Measurements from ENCODE around the gene PHOSPHO2. TPM values are rescaled to one million over a fixed set of nuclear protein-coding genes. Genes with fewer than 3 reads are reported as not detected.

The PHOSPHO2 gene
- total and polyA plus RNA-seq, 2 experiments from 2014 or later: 8.3 to 8.7 TPM

DNA sequence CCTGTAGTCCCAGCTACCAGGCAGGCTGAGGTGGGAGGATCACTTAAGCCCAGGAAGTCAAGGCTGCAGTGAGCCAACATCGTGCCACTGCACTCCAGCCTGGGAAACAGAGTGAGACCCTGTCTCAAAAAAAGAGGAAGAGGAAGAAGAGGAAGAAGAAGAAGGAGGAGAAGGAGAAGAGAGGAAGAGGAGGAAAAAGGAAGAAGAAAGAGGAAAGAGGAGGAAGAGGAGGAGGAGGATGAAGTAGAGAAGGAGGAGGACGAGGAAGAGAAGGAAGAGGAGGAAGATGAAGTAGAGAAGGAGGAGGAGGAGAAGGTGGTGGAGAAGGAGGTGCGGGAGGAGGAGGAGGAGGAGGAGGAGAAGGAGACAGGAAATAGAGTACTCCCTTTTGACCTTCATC lies 38.1 kb upstream of the PHOSPHO2 start:
- Histone ChIP-seq H3F3A (replicated peaks; ENCODE audit: low read depth) (no peaks in the 10 kb centered on the region), H3K27me3 (ENCODE audit: insufficient read depth) (no peaks in the 10 kb centered on the region), H3K36me3 (ENCODE audit: insufficient read depth) (no peaks in the 10 kb centered on the region), H3K79me2 (replicated peaks; ENCODE audit: insufficient read depth) (no peaks in the 10 kb centered on the region), H2AFZ (no peak overlapping the region), H3K4me3 (no peak overlapping the region), H3K9me2 (ENCODE audit: insufficient read depth) (no peaks in the 10 kb centered on the region), H3K4me1 (ENCODE audit: insufficient read depth) (no peaks in the 10 kb centered on the region), H4K20me1 (replicated peaks; ENCODE audit: insufficient read depth) (no peaks in the 10 kb centered on the region), H3K4me2 (no peak overlapping the region), H3K27ac (ENCODE audit: low read depth) (no peak overlapping the region)
- Mint-ChIP-seq H3K36me3 (ENCODE audit: low read depth) (no peaks in the 10 kb centered on the region), H3K27me3 (ENCODE audit: insufficient read depth, low read depth, poor library complexity) (no peaks in the 10 kb centered on the region), H3K9me3 (no peaks in the 10 kb centered on the region), H3K4me3 (no peak overlapping the region), H3K27ac (no peak overlapping the region), H3K4me1 (no peaks in the 10 kb centered on the region)
- DNase-seq (ENCODE audit: low spot score) (no peak), ATAC-seq (no peak)
- TF ChIP-seq, protein P1, sequence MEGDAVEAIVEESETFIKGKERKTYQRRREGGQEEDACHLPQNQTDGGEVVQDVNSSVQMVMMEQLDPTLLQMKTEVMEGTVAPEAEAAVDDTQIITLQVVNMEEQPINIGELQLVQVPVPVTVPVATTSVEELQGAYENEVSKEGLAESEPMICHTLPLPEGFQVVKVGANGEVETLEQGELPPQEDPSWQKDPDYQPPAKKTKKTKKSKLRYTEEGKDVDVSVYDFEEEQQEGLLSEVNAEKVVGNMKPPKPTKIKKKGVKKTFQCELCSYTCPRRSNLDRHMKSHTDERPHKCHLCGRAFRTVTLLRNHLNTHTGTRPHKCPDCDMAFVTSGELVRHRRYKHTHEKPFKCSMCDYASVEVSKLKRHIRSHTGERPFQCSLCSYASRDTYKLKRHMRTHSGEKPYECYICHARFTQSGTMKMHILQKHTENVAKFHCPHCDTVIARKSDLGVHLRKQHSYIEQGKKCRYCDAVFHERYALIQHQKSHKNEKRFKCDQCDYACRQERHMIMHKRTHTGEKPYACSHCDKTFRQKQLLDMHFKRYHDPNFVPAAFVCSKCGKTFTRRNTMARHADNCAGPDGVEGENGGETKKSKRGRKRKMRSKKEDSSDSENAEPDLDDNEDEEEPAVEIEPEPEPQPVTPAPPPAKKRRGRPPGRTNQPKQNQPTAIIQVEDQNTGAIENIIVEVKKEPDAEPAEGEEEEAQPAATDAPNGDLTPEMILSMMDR (conservative IDR thresholded peaks at IDR 0.05; ENCODE audit: low read depth in 2 of 2): no peak
- no peak for TF ChIP-seq ZNF114 (CRISPR knock-in tag; IDR thresholded peaks at IDR 0.05)
- no peak for TF ChIP-seq POLR2AphosphoS5 (IDR thresholded peaks at IDR 0.05; ENCODE audit: low read depth)
- no peak for TF ChIP-seq NANOG (IDR thresholded peaks at IDR 0.05; ENCODE audit: borderline replicate concordance)
- no peak for TF ChIP-seq ZNF331 (CRISPR knock-in tag; IDR thresholded peaks at IDR 0.05; ENCODE audit: low read depth)
- TF ChIP-seq STAT1 (IDR thresholded peaks at IDR 0.05; ENCODE audit: unreplicated experiment): no peak
- TF ChIP-seq, protein P2, sequence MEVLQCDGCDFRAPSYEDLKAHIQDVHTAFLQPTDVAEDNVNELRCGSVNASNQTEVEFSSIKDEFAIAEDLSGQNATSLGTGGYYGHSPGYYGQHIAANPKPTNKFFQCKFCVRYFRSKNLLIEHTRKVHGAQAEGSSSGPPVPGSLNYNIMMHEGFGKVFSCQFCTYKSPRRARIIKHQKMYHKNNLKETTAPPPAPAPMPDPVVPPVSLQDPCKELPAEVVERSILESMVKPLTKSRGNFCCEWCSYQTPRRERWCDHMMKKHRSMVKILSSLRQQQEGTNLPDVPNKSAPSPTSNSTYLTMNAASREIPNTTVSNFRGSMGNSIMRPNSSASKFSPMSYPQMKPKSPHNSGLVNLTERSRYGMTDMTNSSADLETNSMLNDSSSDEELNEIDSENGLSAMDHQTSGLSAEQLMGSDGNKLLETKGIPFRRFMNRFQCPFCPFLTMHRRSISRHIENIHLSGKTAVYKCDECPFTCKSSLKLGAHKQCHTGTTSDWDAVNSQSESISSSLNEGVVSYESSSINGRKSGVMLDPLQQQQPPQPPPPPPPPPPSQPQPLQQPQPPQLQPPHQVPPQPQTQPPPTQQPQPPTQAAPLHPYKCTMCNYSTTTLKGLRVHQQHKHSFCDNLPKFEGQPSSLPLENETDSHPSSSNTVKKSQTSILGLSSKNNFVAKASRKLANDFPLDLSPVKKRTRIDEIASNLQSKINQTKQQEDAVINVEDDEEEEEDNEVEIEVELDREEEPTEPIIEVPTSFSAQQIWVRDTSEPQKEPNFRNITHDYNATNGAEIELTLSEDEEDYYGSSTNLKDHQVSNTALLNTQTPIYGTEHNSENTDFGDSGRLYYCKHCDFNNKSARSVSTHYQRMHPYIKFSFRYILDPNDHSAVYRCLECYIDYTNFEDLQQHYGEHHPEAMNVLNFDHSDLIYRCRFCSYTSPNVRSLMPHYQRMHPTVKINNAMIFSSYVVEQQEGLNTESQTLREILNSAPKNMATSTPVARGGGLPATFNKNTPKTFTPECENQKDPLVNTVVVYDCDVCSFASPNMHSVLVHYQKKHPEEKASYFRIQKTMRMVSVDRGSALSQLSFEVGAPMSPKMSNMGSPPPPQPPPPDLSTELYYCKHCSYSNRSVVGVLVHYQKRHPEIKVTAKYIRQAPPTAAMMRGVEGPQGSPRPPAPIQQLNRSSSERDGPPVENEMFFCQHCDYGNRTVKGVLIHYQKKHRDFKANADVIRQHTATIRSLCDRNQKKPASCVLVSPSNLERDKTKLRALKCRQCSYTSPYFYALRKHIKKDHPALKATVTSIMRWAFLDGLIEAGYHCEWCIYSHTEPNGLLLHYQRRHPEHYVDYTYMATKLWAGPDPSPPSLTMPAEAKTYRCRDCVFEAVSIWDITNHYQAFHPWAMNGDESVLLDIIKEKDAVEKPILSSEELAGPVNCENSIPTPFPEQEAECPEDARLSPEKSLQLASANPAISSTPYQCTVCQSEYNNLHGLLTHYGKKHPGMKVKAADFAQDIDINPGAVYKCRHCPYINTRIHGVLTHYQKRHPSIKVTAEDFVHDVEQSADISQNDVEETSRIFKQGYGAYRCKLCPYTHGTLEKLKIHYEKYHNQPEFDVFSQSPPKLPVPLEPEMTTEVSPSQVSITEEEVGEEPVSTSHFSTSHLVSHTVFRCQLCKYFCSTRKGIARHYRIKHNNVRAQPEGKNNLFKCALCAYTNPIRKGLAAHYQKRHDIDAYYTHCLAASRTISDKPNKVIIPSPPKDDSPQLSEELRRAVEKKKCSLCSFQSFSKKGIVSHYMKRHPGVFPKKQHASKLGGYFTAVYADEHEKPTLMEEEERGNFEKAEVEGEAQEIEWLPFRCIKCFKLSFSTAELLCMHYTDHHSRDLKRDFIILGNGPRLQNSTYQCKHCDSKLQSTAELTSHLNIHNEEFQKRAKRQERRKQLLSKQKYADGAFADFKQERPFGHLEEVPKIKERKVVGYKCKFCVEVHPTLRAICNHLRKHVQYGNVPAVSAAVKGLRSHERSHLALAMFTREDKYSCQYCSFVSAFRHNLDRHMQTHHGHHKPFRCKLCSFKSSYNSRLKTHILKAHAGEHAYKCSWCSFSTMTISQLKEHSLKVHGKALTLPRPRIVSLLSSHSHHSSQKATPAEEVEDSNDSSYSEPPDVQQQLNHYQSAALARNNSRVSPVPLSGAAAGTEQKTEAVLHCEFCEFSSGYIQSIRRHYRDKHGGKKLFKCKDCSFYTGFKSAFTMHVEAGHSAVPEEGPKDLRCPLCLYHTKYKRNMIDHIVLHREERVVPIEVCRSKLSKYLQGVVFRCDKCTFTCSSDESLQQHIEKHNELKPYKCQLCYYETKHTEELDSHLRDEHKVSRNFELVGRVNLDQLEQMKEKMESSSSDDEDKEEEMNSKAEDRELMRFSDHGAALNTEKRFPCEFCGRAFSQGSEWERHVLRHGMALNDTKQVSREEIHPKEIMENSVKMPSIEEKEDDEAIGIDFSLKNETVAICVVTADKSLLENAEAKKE (CRISPR knock-in tag; IDR thresholded peaks at IDR 0.05): no peak
- no peak for TF ChIP-seq EZH2phosphoT487 (IDR thresholded peaks at IDR 0.05; ENCODE audit: unreplicated experiment)
- TF ChIP-seq, protein P3, sequence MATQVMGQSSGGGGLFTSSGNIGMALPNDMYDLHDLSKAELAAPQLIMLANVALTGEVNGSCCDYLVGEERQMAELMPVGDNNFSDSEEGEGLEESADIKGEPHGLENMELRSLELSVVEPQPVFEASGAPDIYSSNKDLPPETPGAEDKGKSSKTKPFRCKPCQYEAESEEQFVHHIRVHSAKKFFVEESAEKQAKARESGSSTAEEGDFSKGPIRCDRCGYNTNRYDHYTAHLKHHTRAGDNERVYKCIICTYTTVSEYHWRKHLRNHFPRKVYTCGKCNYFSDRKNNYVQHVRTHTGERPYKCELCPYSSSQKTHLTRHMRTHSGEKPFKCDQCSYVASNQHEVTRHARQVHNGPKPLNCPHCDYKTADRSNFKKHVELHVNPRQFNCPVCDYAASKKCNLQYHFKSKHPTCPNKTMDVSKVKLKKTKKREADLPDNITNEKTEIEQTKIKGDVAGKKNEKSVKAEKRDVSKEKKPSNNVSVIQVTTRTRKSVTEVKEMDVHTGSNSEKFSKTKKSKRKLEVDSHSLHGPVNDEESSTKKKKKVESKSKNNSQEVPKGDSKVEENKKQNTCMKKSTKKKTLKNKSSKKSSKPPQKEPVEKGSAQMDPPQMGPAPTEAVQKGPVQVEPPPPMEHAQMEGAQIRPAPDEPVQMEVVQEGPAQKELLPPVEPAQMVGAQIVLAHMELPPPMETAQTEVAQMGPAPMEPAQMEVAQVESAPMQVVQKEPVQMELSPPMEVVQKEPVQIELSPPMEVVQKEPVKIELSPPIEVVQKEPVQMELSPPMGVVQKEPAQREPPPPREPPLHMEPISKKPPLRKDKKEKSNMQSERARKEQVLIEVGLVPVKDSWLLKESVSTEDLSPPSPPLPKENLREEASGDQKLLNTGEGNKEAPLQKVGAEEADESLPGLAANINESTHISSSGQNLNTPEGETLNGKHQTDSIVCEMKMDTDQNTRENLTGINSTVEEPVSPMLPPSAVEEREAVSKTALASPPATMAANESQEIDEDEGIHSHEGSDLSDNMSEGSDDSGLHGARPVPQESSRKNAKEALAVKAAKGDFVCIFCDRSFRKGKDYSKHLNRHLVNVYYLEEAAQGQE (IDR thresholded peaks at IDR 0.05; ENCODE audit: unreplicated experiment): no peak
